ENCODE results near the gene SLC4A3.

SLC4A3 gene

GRCh38 chr2:219670386-219670785 lies 43.0 kb downstream of the SLC4A3 start:
- no peak overlapping the region for H3K4me3 ChIP-seq (ENCODE audit: low read depth, low read length)
- TF ChIP-seq CTCF (IDR thresholded peaks at IDR 0.05; ENCODE audit: borderline replicate concordance, insufficient read depth, low read depth, low read length), result no peak

GRCh38 chr2:219671279-219671678 lies 43.8 kb downstream of the SLC4A3 start:
- no peak for TF ChIP-seq CTCF (IDR thresholded peaks at IDR 0.05; ENCODE audit: borderline replicate concordance, insufficient read depth, low read depth, low read length)
- no peak overlapping the region for H3K4me3 ChIP-seq (ENCODE audit: low read depth, low read length)

- H3K4me3 ChIP-seq (ENCODE audit: low read depth, low read length), result no peak overlapping the region
- no peak for TF ChIP-seq CTCF (IDR thresholded peaks at IDR 0.05; ENCODE audit: borderline replicate concordance, insufficient read depth, low read depth, low read length)
Observed at GRCh38 chr2:219672406-219672805, 45.0 kb downstream of the SLC4A3 start.

- no peak overlapping the region for H3K4me3 ChIP-seq (ENCODE audit: low read depth, low read length)
- TF ChIP-seq CTCF (IDR thresholded peaks at IDR 0.05; ENCODE audit: borderline replicate concordance, insufficient read depth, low read depth, low read length), result no peak
Observed at GRCh38 chr2:219675221-219675620, 47.8 kb downstream of the SLC4A3 start.

GRCh38 chr2:219676586-219676985 lies 49.2 kb downstream of the SLC4A3 start:
- TF ChIP-seq CTCF (IDR thresholded peaks at IDR 0.05; ENCODE audit: borderline replicate concordance, insufficient read depth, low read depth, low read length), result no peak
- H3K4me3 ChIP-seq (ENCODE audit: low read depth, low read length), result no peak overlapping the region

GRCh38 chr2:219679041-219679440 lies 51.6 kb downstream of the SLC4A3 start:
- no peak overlapping the region for H3K4me3 ChIP-seq (ENCODE audit: low read depth, low read length)
- TF ChIP-seq CTCF (IDR thresholded peaks at IDR 0.05; ENCODE audit: borderline replicate concordance, insufficient read depth, low read depth, low read length), result no peak

- no peak for TF ChIP-seq CTCF (IDR thresholded peaks at IDR 0.05; ENCODE audit: borderline replicate concordance, insufficient read depth, low read depth, low read length)
- H3K4me3 ChIP-seq (ENCODE audit: low read depth, low read length), result no peak overlapping the region
Observed at GRCh38 chr2:219679571-219679970, 52.1 kb downstream of the SLC4A3 start.

Measured in GM12875 (cell line).